ENCODE measurements around the gene PIK3R2.

The PIK3R2 gene

GRCh38 chr19:18171605-18172327 is 18.8 kb downstream of the PIK3R2 start:
- TF ChIP-seq TAF1 (IDR thresholded peaks at IDR 0.05; ENCODE audit: borderline replicate concordance, insufficient read depth, low read length) (no peak), FOXP2 (optimal IDR thresholded peaks at IDR 0.05; ENCODE audit: borderline replicate concordance, extremely low read depth, extremely low read length, insufficient read depth) (no peak), SIN3A (IDR thresholded peaks at IDR 0.05; ENCODE audit: borderline replicate concordance, insufficient read depth, low read length) (no peak), POLR2AphosphoS5 (IDR thresholded peaks at IDR 0.05; ENCODE audit: low read depth, low read length) (no peak), REST (IDR thresholded peaks at IDR 0.05; ENCODE audit: insufficient read depth in 1 of 2, low read depth in 2 of 2, low read length in 2 of 2) (no peak)

GRCh38 chr19:18172331-18173053 is 19.5 kb downstream of the PIK3R2 start:
- TF ChIP-seq TAF1 (IDR thresholded peaks at IDR 0.05; ENCODE audit: borderline replicate concordance, insufficient read depth, low read length): no peak
- no peak for TF ChIP-seq FOXP2 (optimal IDR thresholded peaks at IDR 0.05; ENCODE audit: borderline replicate concordance, extremely low read depth, extremely low read length, insufficient read depth)
- TF ChIP-seq POLR2AphosphoS5 (IDR thresholded peaks at IDR 0.05; ENCODE audit: low read depth, low read length): no peak
- no peak for TF ChIP-seq REST (IDR thresholded peaks at IDR 0.05; ENCODE audit: insufficient read depth in 1 of 2, low read depth in 2 of 2, low read length in 2 of 2)
- no peak for TF ChIP-seq SIN3A (IDR thresholded peaks at IDR 0.05; ENCODE audit: borderline replicate concordance, insufficient read depth, low read length)

GRCh38 chr19:18173054-18173571 is 20.1 kb downstream of the PIK3R2 start:
- TF ChIP-seq REST (IDR thresholded peaks at IDR 0.05; ENCODE audit: insufficient read depth in 1 of 2, low read depth in 2 of 2, low read length in 2 of 2) (no peak), POLR2AphosphoS5 (IDR thresholded peaks at IDR 0.05; ENCODE audit: low read depth, low read length) (no peak), TAF1 (IDR thresholded peaks at IDR 0.05; ENCODE audit: borderline replicate concordance, insufficient read depth, low read length) (no peak), FOXP2 (optimal IDR thresholded peaks at IDR 0.05; ENCODE audit: borderline replicate concordance, extremely low read depth, extremely low read length, insufficient read depth) (no peak), SIN3A (IDR thresholded peaks at IDR 0.05; ENCODE audit: borderline replicate concordance, insufficient read depth, low read length) (no peak)

GRCh38 chr19:18173572-18174288 is 20.8 kb downstream of the PIK3R2 start, which contains the start of gene IFI30:
TSS of gene IFI30 (plus strand) at chr19:18173813. CDS start at chr19:18173842, 29 bp downstream.
- peak; percentile 58; the same call in 1 of the 2 replicates for TF ChIP-seq POLR2AphosphoS5 (IDR thresholded peaks at IDR 0.05; ENCODE audit: low read depth, low read length)
- TF ChIP-seq FOXP2 (optimal IDR thresholded peaks at IDR 0.05; ENCODE audit: borderline replicate concordance, extremely low read depth, extremely low read length, insufficient read depth): peak; percentile 76
- TF ChIP-seq TAF1 (IDR thresholded peaks at IDR 0.05; ENCODE audit: borderline replicate concordance, insufficient read depth, low read length): no peak
- no peak for TF ChIP-seq REST (IDR thresholded peaks at IDR 0.05; ENCODE audit: insufficient read depth in 1 of 2, low read depth in 2 of 2, low read length in 2 of 2)
- no peak for TF ChIP-seq SIN3A (IDR thresholded peaks at IDR 0.05; ENCODE audit: borderline replicate concordance, insufficient read depth, low read length)
